ENCODE measurements around the gene IMMP2L. TPM values are rescaled to one million over a fixed set of nuclear protein-coding genes. Genes with fewer than 3 reads are reported as not detected.

IMMP2L gene
- total and polyA plus RNA-seq, 2 of the 8 experiments (the other 6 are each of a cell fraction or from before 2014, with no cell fraction given), result 2.3 to 10.1 TPM

- Histone ChIP-seq H3K9me3 (ENCODE audit: insufficient read depth in 2 of 2, low read depth in 1 of 2, low read length in 1 of 2) (no peaks in the 10 kb centered on the region), H3K79me2 (ENCODE audit: control insufficient read depth in 1 of 2, insufficient read depth in 2 of 2, low read length in 2 of 2) (0 out of 4 replicates have a peak, but pooled peaks cover 0 to 5% of the 10 kb centered on the region in 2 experiments), H2AFZ (ENCODE audit: low read length) (no peak overlapping the region), H3K23ac (ENCODE audit: insufficient read length) (no peak overlapping the region), H2AK5ac (ENCODE audit: low read depth, low read length) (no peak overlapping the region), H4K20me1 (replicated peaks in 1 of 2; ENCODE audit: control insufficient read depth in 1 of 2, insufficient read depth in 2 of 2, low read length in 2 of 2) (no peaks in the 10 kb centered on the region), H3K4me1 (replicated peaks in 1 of 4; ENCODE audit: control insufficient read depth in 3 of 4, insufficient read depth in 4 of 4, low read length in 3 of 4) (peaks cover 0 to 13% (median 5%) of the 10 kb centered on the region in 4 experiments; a peak in 4 of 7 replicates), H2BK15ac (ENCODE audit: low read length) (no peak overlapping the region), H3K4me2 (ENCODE audit: insufficient read depth in 1 of 2, low read depth in 2 of 2, low read length in 2 of 2) (no peak overlapping the region), H4K8ac (ENCODE audit: extremely low read depth, insufficient read depth, low read length) (no peak overlapping the region), H2BK20ac (ENCODE audit: low read length) (no peak overlapping the region), H3K56ac (replicated peaks; ENCODE audit: insufficient read length, low read depth, low read length) (no peak overlapping the region), H3K4ac (replicated peaks; ENCODE audit: insufficient read length, low read depth, low read length) (no peak overlapping the region), H3K36me3 (ENCODE audit: control insufficient read depth in 2 of 4, insufficient read depth in 4 of 4, low read length in 3 of 4) (peaks cover 0 to 21% (median 2%) of the 10 kb centered on the region in 4 experiments; a peak in 3 of 8 replicates), H4K91ac (replicated peaks; ENCODE audit: insufficient read length, low read length) (no peak overlapping the region), H3K27me3 (replicated peaks in 1 of 4; ENCODE audit: control insufficient read depth in 3 of 4, extremely low read depth in 1 of 4, insufficient read depth in 3 of 4, low read length in 3 of 4) (peaks cover 0 to 1% (median 0%) of the 10 kb centered on the region in 4 experiments; a peak in 1 of 7 replicates), H3K9ac (replicated peaks in 1 of 4; ENCODE audit: extremely low read depth in 1 of 4, low read depth in 3 of 4, low read length in 3 of 4) (no peak overlapping the region), H2BK12ac (ENCODE audit: low read depth, low read length) (no peak overlapping the region), H3K23me2 (ENCODE audit: low read depth, low read length) (peaks cover 4% of the 10 kb centered on the region), H2BK120ac (replicated peaks; ENCODE audit: low read depth, low read length) (no peak overlapping the region), H3K18ac (ENCODE audit: extremely low read depth, low read length) (no peak overlapping the region), H3K79me1 (ENCODE audit: low read depth, low read length) (no peaks in the 10 kb centered on the region), H2BK5ac (ENCODE audit: low read depth, low read length) (no peak overlapping the region), H3K27ac (ENCODE audit: low read depth, low read length) (no peak overlapping the region), H3K14ac (ENCODE audit: insufficient read length) (no peak overlapping the region), H3K4me3 (ENCODE audit: extremely low read depth in 1 of 4, insufficient read depth in 2 of 4, low read depth in 3 of 4, low read length in 4 of 4) (no peak overlapping the region), H4K5ac (ENCODE audit: insufficient read length, low read depth, low read length) (no peak overlapping the region)
- ChIA-PET POLR2A (ENCODE audit: partially characterized antibody) (no interaction called here), CTCF (ENCODE audit: partially characterized antibody) (interaction anchor here (1.3 kb wide), 1 partner anchor 173 kb away, joined by 3 read pairs; no protein-coding TSS in a partner anchor)
- FAIRE-seq, result no peak
- no peak for DNase-seq (ENCODE audit: low read depth in 1 of 2, low spot score in 2 of 2)
- TF ChIP-seq SRF (IDR thresholded peaks at IDR 0.05; ENCODE audit: low read depth, low read length) (no peak), FOSL1 (IDR thresholded peaks at IDR 0.05; ENCODE audit: insufficient read depth, low read depth, low read length) (no peak), TAF7 (optimal IDR thresholded peaks at IDR 0.05; ENCODE audit: borderline replicate concordance, low read depth, low read length) (no peak)
These were observed 5.3 kb downstream of the IMMP2L start for GRCh38 chr7:111556977-111557376.

Data from H1 (cell line).